WTC11 (cell line): Measurements from ENCODE around the gene LAMA2. TPM values are rescaled to one million over a fixed set of nuclear protein-coding genes. Genes with fewer than 3 reads are reported as not detected.
A peak's percentile ranks its signal among the peaks of the same experiment; 100 is the strongest.

Experiments
- ATAC-seq: fragments of 200-7000 bp; cut with Tn5 transposase; 2 replicates; pipeline ENCODE4 v1.10.0; 2021; ENCODE audit warnings: mild to moderate bottlenecking, moderate library complexity
- CTCF ChIA-PET: fragments of 300-600 bp; sonication (Branson Sonifier 250); formaldehyde crosslinking; loops from one replicate; lab custom pipeline; 2021; ENCODE audit warnings: antibody characterized with exemption; lab: Charles Lee
- POLR2A ChIA-PET: fragments of 350-600 bp; sonication (Branson Sonifier 250); formaldehyde crosslinking; loops from one replicate; lab custom pipeline; 2021; ENCODE audit warnings: antibody characterized with exemption; lab: Charles Lee
- DNase-seq: peaks from one replicate; pipeline ENCODE4 v3.0.0; 2021; ENCODE audit warnings: low spot score
- H3K27ac Mint-ChIP-seq: 2 replicates; pipeline ENCODE4 v1.8.0; 2021; ENCODE audit warnings: mixed read lengths
- H3K27me3 Mint-ChIP-seq: 2 replicates; pipeline ENCODE4 v1.8.0; 2021; ENCODE audit warnings: low read depth, mild to moderate bottlenecking, moderate library complexity, mixed read lengths
- H3K36me3 Mint-ChIP-seq: 2 replicates; pipeline ENCODE4 v1.8.0; 2021; ENCODE audit warnings: mixed read lengths
- H3K4me1 Mint-ChIP-seq: 2 replicates; pipeline ENCODE4 v1.8.0; 2022; ENCODE audit warnings: mixed read lengths
- H3K4me3 Mint-ChIP-seq: 2 replicates; pipeline ENCODE4 v1.8.0; 2021; ENCODE audit warnings: mild to moderate bottlenecking, moderate library complexity, mixed read lengths
- H3K9me3 Mint-ChIP-seq: 2 replicates; pipeline ENCODE4 v1.8.0; 2021; ENCODE audit warnings: mixed read lengths
- ELF4 ChIP-seq: sonication (generic); formaldehyde crosslinking; IDR thresholded peaks from 2 replicates; pipeline ENCODE4 v1.8.1; 2022; ENCODE audit warnings: low read depth, mild to moderate bottlenecking, moderate library complexity, missing genetic modification reagents
- MXD4 ChIP-seq: fragments of 250-450 bp; sonication (Bioruptor Pico); IDR thresholded peaks from 2 replicates; pipeline ENCODE4 v1.8.0; 2021; ENCODE audit warnings: mild to moderate bottlenecking, moderate library complexity, borderline replicate concordance
- NR2C2 ChIP-seq: sonication (generic); formaldehyde crosslinking; IDR thresholded peaks from 2 replicates; pipeline ENCODE4 v1.8.0; 2022; ENCODE audit warnings: mild to moderate bottlenecking, missing genetic modification reagents
- NR3C1 ChIP-seq: sonication (generic); formaldehyde crosslinking; conservative IDR thresholded peaks from 2 replicates; pipeline ENCODE4 v1.8.1; 2023; ENCODE audit warnings: low read depth, mild to moderate bottlenecking, missing genetic modification reagents
- RELA ChIP-seq: sonication (generic); formaldehyde crosslinking; IDR thresholded peaks from 2 replicates; pipeline ENCODE4 v1.8.1; 2022; ENCODE audit warnings: missing genetic modification reagents, mild to moderate bottlenecking, borderline replicate concordance
- SOX15 ChIP-seq: fragments of 250-450 bp; sonication (Bioruptor Pico); IDR thresholded peaks from 2 replicates; pipeline ENCODE4 v1.9.0; 2021; ENCODE audit warnings: mild to moderate bottlenecking
- ZNF219 ChIP-seq: sonication (generic); formaldehyde crosslinking; IDR thresholded peaks from 2 replicates; pipeline ENCODE4 v1.8.0; 2023; ENCODE audit warnings: missing genetic modification reagents, mild to moderate bottlenecking, borderline replicate concordance
- ZNF317 ChIP-seq: sonication (generic); formaldehyde crosslinking; IDR thresholded peaks from 2 replicates; pipeline ENCODE4 v1.8.1; 2023; ENCODE audit warnings: low read depth, mild to moderate bottlenecking, moderate library complexity, missing genetic modification reagents, borderline replicate concordance
- ZNF396 ChIP-seq: fragments of 250-450 bp; sonication (Bioruptor Pico); IDR thresholded peaks from 2 replicates; pipeline ENCODE4 v1.8.0; 2021; ENCODE audit warnings: mild to moderate bottlenecking, moderate library complexity, borderline replicate concordance
- total RNA-seq: library from RNA; stranded (reverse); gene quantifications from 3 replicates; pipeline ENCODE4 v1.2.3, GENCODE V29; 2021
- TF ChIP-seq, protein P1 (sequence below): fragments of 250-450 bp; sonication (Bioruptor Pico); conservative IDR thresholded peaks from 2 replicates; pipeline ENCODE4 v1.9.0; 2021; ENCODE audit warnings: mild to moderate bottlenecking
- TF ChIP-seq, protein P2 (sequence below): sonication (generic); formaldehyde crosslinking; IDR thresholded peaks from 2 replicates; pipeline ENCODE4 v1.8.0; 2023; ENCODE audit warnings: mild to moderate bottlenecking, missing genetic modification reagents
- TF ChIP-seq, protein P3 (sequence below): sonication (generic); formaldehyde crosslinking; IDR thresholded peaks from 2 replicates; pipeline ENCODE4 v1.8.1; 2022; ENCODE audit warnings: mild to moderate bottlenecking, moderate library complexity, missing genetic modification reagents
- TF ChIP-seq, protein P4 (sequence below): fragments of 250-450 bp; sonication (Bioruptor Pico); IDR thresholded peaks from 2 replicates; pipeline ENCODE4 v1.9.0; 2021; ENCODE audit warnings: mild to moderate bottlenecking, borderline replicate concordance
- TF ChIP-seq, protein P5 (sequence below): sonication (generic); formaldehyde crosslinking; IDR thresholded peaks from 2 replicates; pipeline ENCODE4 v1.8.0; 2022; ENCODE audit warnings: mild to moderate bottlenecking, missing genetic modification reagents
- TF ChIP-seq, protein P6 (sequence below): sonication (generic); formaldehyde crosslinking; IDR thresholded peaks from 2 replicates; pipeline ENCODE4 v1.8.1; 2022; ENCODE audit warnings: mild to moderate bottlenecking, missing genetic modification reagents, moderate library complexity, borderline replicate concordance
- TF ChIP-seq, protein P7 (sequence below): fragments of 250-450 bp; sonication (Bioruptor Pico); IDR thresholded peaks from 2 replicates; pipeline ENCODE4 v1.9.0; 2021; ENCODE audit warnings: moderate library complexity, mild to moderate bottlenecking, inconsistent platforms, borderline replicate concordance

Gene LAMA2
- total RNA-seq, 1 experiment from 2014 or later = 6.6 TPM

DNA sequence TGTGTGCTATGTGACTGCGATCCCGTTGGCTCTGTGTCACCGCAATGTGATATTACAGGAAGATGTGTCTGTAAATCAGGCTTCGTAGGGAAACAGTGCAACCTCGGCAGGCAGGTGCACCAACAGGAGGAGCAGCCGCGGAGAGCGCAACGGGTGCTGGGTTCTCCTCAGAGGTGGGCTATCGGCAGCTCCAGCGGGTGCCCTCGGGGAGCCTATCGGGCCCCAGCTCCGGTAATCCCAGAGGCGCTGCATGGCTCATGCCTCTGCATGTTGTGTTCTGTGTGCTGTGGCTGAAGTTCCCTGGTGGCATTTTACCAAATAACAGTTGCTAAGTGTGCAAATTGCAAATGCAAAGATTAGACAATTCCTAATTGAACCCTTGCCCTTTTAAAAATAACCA lies 409.9 kb downstream of the LAMA2 start:
- no peaks in the 10 kb centered on the region for H3K9me3 Mint-ChIP-seq
- ATAC-seq = no peak; the same call in 1 of the 2 replicates
- no peaks in the 10 kb centered on the region for H3K27me3 Mint-ChIP-seq

More for the DNA sequence above, 409.9 kb downstream of the LAMA2 start:
- Mint-ChIP-seq H3K36me3 (no peaks in the 10 kb centered on the region), H3K4me3 (no peak overlapping the region), H3K27ac (peak overlapping the region; percentile 70; the same call in 1 of the 2 replicates), H3K4me1 (no peaks in the 10 kb centered on the region)
- TF ChIP-seq, protein P1, sequence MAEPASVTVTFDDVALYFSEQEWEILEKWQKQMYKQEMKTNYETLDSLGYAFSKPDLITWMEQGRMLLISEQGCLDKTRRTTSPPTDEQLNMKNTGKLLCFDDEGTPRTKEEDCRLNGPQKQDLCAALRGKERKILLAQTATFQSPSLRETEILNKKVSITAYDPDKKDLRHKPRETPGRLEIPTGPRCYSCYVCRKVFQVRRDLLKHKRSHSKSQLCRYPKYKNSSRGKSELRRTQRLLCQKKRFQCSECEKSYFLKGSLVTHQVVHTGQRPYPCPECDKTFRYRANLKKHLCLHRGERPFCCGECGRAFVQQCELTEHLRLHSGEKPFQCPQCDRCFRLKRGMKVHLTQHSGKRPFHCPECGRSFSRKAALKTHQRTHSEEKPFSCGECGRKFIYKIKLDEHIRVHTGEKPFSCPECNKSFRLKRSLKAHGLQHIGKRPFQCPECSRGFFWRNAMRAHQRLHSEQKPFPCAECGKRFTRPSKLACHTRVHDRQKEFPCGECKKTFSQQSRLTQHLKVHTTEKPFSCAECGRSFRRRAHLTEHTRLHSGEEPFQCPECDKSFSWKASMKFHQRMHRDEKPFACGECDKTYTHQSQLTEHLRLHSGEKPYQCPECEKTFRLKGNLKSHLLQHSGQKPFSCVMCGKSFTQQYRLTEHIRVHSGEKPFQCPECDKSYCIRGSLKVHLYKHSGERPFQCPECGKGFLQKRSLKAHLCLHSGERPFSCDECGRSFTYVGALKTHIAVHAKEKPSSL (CRISPR knock-in tag) = no peak
- TF ChIP-seq MXD4 (CRISPR knock-in tag) (no peak), ZNF396 (CRISPR knock-in tag) (no peak), RELA (CRISPR knock-in tag) (no peak), NR2C2 (CRISPR knock-in tag) (no peak), ELF4 (CRISPR knock-in tag) (no peak), SOX15 (CRISPR knock-in tag) (no peak), ZNF317 (CRISPR knock-in tag) (no peak), ZNF219 (CRISPR knock-in tag) (no peak), NR3C1 (CRISPR knock-in tag) (no peak)
- TF ChIP-seq, protein P2, sequence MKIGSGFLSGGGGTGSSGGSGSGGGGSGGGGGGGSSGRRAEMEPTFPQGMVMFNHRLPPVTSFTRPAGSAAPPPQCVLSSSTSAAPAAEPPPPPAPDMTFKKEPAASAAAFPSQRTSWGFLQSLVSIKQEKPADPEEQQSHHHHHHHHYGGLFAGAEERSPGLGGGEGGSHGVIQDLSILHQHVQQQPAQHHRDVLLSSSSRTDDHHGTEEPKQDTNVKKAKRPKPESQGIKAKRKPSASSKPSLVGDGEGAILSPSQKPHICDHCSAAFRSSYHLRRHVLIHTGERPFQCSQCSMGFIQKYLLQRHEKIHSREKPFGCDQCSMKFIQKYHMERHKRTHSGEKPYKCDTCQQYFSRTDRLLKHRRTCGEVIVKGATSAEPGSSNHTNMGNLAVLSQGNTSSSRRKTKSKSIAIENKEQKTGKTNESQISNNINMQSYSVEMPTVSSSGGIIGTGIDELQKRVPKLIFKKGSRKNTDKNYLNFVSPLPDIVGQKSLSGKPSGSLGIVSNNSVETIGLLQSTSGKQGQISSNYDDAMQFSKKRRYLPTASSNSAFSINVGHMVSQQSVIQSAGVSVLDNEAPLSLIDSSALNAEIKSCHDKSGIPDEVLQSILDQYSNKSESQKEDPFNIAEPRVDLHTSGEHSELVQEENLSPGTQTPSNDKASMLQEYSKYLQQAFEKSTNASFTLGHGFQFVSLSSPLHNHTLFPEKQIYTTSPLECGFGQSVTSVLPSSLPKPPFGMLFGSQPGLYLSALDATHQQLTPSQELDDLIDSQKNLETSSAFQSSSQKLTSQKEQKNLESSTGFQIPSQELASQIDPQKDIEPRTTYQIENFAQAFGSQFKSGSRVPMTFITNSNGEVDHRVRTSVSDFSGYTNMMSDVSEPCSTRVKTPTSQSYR = no peak
- TF ChIP-seq, protein P3, sequence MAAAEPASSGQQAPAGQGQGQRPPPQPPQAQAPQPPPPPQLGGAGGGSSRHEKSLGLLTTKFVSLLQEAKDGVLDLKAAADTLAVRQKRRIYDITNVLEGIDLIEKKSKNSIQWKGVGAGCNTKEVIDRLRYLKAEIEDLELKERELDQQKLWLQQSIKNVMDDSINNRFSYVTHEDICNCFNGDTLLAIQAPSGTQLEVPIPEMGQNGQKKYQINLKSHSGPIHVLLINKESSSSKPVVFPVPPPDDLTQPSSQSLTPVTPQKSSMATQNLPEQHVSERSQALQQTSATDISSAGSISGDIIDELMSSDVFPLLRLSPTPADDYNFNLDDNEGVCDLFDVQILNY = no peak
- TF ChIP-seq, protein P4, sequence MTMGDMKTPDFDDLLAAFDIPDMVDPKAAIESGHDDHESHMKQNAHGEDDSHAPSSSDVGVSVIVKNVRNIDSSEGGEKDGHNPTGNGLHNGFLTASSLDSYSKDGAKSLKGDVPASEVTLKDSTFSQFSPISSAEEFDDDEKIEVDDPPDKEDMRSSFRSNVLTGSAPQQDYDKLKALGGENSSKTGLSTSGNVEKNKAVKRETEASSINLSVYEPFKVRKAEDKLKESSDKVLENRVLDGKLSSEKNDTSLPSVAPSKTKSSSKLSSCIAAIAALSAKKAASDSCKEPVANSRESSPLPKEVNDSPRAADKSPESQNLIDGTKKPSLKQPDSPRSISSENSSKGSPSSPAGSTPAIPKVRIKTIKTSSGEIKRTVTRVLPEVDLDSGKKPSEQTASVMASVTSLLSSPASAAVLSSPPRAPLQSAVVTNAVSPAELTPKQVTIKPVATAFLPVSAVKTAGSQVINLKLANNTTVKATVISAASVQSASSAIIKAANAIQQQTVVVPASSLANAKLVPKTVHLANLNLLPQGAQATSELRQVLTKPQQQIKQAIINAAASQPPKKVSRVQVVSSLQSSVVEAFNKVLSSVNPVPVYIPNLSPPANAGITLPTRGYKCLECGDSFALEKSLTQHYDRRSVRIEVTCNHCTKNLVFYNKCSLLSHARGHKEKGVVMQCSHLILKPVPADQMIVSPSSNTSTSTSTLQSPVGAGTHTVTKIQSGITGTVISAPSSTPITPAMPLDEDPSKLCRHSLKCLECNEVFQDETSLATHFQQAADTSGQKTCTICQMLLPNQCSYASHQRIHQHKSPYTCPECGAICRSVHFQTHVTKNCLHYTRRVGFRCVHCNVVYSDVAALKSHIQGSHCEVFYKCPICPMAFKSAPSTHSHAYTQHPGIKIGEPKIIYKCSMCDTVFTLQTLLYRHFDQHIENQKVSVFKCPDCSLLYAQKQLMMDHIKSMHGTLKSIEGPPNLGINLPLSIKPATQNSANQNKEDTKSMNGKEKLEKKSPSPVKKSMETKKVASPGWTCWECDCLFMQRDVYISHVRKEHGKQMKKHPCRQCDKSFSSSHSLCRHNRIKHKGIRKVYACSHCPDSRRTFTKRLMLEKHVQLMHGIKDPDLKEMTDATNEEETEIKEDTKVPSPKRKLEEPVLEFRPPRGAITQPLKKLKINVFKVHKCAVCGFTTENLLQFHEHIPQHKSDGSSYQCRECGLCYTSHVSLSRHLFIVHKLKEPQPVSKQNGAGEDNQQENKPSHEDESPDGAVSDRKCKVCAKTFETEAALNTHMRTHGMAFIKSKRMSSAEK (CRISPR knock-in tag) = no peak
- TF ChIP-seq, protein P5, sequence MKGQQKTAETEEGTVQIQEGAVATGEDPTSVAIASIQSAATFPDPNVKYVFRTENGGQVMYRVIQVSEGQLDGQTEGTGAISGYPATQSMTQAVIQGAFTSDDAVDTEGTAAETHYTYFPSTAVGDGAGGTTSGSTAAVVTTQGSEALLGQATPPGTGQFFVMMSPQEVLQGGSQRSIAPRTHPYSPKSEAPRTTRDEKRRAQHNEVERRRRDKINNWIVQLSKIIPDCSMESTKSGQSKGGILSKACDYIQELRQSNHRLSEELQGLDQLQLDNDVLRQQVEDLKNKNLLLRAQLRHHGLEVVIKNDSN (CRISPR knock-in tag) = no peak
- TF ChIP-seq, protein P6, sequence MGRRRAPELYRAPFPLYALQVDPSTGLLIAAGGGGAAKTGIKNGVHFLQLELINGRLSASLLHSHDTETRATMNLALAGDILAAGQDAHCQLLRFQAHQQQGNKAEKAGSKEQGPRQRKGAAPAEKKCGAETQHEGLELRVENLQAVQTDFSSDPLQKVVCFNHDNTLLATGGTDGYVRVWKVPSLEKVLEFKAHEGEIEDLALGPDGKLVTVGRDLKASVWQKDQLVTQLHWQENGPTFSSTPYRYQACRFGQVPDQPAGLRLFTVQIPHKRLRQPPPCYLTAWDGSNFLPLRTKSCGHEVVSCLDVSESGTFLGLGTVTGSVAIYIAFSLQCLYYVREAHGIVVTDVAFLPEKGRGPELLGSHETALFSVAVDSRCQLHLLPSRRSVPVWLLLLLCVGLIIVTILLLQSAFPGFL = no peak
- TF ChIP-seq, protein P7, sequence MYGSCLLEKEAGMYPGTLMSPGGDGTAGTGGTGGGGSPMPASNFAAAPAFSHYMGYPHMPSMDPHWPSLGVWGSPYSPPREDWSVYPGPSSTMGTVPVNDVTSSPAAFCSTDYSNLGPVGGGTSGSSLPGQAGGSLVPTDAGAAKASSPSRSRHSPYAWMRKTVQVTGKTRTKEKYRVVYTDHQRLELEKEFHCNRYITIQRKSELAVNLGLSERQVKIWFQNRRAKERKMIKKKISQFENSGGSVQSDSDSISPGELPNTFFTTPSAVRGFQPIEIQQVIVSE (CRISPR knock-in tag) = no peak
- ChIA-PET POLR2A (no interaction called here), CTCF (interaction anchor here (1.0 kb wide), 1 partner anchor 78 kb away, joined by 3 read pairs; no protein-coding TSS in a partner anchor)
- no peak for DNase-seq
